HG02763 (cell line): ENCODE measurements around the gene TSR1.

Experiments used
- ATAC-seq: cut with Tn5 transposase; IDR thresholded peaks from one replicate; pipeline ENCODE4 v1.9.1; 2021; ENCODE audit warnings: mild to moderate bottlenecking, moderate library complexity; ENCODE audit not compliant: unreplicated experiment

TSR1 gene

DNA sequence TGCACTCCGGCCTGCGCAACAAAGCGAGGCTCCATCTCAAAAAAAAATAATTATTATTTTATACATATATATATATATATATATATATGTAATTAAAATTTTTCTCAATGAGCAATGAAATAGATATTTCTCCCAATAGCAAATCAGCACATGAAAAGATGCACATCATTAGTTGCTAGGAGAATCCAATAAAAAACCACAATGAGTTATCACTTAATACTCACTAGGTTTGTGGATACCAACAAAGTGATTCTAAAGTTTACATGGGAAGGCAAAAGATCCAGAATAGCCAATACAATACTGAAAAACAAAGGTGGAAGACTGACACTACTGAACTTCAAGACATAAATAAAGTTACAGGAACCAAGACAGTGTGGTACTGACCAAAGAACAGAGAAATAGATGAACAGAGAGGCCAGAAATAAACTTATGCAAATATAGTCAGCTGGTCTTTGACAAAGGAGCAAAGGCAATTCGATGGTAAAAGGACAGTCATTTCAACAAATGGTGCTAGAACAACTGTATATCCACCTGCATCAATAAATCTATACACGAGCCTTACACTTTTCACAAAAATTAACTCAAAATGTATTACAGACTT lies 46.3 kb downstream of the TSR1 start:
- no peak for ATAC-seq

DNA sequence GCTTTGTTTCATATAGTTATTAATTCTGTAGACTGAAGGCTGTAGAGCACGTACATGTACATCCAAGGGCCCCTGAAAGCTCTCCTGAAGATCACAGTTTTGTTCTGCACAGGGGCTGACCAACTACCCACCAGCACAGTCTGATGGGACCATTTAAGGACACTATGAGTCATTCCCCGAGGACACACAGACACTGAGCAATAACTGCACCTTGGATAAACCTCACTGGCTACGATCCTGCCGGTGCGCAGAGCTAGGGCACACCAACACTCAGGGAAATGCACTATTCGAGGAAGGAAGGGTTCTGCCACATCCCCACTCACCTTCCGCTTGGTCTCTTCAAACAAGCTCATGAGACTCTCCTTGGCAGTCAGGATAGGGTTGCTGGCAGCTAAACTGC lies 53.0 kb downstream of the TSR1 start:
- ATAC-seq: no peak

GRCh38 chr17:2282297-2282873 lies 53.9 kb downstream of the TSR1 start:
- no peak for ATAC-seq

GRCh38 chr17:2279707-2280106 lies 56.5 kb downstream of the TSR1 start:
- no peak for ATAC-seq

GRCh38 chr17:2277429-2278170 lies 58.7 kb downstream of the TSR1 start:
- ATAC-seq: no peak

- ATAC-seq: no peak
Measured at GRCh38 chr17:2275722-2276121, 60.5 kb downstream of the TSR1 start.

GRCh38 chr17:2274414-2274813 lies 61.8 kb downstream of the TSR1 start:
- ATAC-seq: no peak
